Right hindlimb (tissue), 1 donor: ENCODE measurements around the gene RNPC3.
A peak's percentile ranks its signal among the peaks of the same experiment; 100 is the strongest.

ENCODE experiments used
- DNase-seq: peaks from one replicate; pipeline ENCODE4 v3.0.0-alpha.2; 2018

Gene RNPC3, protein sequence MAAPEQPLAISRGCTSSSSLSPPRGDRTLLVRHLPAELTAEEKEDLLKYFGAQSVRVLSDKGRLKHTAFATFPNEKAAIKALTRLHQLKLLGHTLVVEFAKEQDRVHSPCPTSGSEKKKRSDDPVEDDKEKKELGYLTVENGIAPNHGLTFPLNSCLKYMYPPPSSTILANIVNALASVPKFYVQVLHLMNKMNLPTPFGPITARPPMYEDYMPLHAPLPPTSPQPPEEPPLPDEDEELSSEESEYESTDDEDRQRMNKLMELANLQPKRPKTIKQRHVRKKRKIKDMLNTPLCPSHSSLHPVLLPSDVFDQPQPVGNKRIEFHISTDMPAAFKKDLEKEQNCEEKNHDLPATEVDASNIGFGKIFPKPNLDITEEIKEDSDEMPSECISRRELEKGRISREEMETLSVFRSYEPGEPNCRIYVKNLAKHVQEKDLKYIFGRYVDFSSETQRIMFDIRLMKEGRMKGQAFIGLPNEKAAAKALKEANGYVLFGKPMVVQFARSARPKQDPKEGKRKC

DNA sequence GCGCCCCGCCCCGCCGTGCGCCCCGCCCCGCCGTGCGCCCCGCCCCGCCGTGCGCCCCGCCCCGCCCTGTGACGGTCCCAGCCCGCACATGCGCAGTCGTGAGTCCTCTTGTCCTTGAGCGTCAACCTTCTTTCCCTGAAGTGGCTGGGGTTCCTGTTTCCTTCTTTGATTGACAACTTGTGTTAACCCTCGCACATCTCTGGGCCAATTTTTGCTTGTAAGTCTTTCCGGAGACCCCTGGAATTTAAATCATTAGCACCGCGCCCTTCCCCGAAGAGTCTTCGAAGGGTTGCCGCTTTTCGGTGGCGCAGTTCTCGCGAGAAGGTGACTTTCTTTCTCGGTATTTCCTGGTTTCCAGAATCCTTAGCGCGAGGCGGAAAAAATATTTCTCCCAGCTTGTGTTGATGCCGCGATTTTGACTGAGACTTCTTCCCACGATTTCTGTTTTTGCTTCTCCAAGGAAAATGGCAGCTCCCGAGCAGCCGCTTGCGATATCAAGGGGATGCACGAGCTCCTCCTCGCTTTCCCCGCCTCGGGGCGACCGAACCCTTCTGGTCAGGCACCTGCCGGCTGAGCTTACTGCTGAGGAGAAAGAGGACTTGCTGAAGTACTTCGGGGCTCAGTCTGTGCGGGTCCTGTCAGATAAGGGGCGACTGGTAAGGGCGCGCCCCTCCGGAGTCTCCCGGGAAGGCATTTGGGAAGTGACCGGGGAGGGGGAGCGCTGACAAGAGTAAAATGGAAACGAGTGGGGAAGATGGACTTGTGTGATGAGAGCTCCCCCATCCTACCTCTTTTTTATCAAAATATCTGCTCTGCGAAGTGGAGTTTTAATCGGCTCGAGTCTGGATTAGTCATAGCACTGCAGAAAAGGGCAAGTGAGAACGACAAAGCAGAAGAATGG is at the start of gene RNPC3:
Gene RNPC3 (plus strand): TSS at position 93 of the 901 bp plus-strand sequence. CDS start 372 bp downstream, at position 465.
- DNase-seq, result peak; percentile 93

DNA sequence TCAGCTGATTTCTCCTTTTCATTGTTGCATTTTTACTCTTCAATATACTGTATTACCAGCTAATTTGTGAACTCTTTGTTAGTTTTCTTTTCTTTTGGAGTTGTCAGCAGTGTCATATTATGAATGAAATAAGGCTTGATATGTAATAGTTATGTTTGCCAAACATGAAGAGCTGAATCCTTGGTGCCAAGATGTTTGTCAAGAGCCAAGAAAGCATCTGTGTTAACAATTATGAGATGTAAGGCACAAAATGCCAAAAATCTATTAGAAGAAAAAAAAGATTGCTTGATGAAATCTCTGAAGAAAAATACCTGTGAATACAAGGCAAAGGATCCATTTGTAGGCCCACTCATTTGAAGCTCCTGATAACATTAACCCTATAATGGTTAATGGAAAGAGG is 48.4 kb upstream of the RNPC3 start:
- no peak for DNase-seq

- DNase-seq, result no peak
Measured at GRCh38 chr1:103489935-103490334, 35.6 kb upstream of the RNPC3 start.

DNA sequence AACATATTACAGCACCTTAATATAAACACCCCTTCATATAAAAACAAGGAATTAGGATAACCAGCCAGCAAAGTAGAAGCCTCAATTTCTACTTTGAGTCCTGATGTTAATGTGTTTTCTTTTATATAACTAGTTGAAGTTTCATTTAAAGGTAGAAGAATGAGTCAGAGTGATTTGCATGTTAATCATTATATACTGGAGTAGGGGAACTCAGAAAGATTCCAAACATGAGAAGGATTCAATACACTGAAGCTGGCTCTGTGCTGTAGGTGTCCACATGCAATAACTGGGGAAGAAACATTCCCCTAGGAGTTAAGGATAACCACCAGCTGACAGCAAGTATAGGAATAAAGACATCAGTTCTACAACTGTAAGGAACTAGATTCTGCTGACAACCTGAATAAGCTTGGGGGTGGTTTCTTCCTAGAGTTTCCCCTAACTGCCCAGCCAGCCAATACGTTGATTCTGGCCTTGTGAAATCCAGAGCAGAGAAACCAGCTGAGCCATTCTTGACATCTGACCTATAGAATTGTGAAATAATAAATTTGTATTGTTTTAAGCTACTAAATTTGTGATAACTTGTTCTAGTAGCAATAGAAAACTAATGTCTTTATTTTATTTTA is 33.4 kb upstream of the RNPC3 start:
- no peak for DNase-seq

DNA sequence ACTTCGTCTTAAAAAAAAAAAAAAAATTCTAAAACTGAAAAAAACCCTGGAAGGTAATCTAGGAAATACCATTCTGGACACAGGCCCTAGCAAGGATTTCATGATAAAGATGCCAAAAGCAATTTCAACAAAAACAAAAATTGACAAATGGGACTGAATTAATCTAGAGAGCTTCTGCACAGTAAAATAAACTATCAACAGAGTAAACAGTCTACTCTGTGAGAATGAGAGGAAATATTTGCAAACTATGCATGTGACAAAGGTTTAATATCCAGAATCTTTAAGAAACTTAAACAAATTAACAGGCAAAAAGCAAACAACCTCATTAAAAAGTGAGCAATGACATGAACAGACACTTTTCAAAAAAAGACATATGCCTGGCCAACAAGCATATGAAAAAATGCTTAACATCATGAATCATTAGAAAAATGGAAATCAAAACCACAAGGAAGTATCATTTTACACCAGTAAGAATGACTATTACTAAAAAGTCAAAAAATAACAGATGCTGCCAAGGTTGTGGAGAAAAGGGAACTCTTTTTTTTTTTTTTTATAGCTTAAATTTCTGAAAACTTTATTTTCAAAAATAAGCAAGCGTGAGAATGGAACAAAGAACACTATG is 29.4 kb upstream of the RNPC3 start:
- DNase-seq, result no peak

DNA sequence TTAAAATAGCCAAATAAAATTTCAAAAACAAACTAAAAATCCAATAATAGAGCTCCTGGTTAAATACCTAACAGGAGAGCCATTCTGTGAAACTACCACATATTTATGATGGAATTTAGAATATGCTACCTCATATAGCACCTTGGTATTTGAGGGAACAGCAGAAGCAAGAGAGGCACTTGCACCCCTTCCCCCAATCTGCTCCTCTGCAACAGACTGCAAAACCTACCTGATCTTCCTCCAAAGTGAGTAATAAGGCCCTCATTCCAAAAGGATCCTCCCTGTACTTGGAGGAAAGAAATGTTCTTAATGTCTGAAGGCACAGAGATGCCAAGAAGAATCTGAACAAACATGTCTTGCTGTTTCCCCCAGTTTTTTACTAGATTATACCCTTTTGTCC is 28.1 kb upstream of the RNPC3 start:
- DNase-seq, result no peak

DNA sequence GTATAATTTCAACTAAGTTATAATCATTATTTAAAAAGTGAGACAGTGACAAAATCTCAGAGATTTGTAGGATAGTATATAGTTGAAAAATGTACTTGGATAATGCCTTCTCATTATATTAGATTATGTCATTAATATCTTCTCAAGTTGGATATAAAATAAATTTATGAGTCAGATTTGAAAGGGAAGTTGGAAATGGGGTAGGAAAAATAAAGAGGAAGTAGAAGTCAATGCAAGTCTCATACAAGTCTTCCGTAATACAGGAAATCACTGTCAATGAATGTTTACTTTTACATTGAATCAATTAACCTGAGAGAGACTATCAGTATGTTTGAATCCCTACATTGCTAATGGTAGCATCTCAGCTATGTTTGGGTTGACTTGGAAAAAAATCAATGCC is 16.2 kb upstream of the RNPC3 start:
- no peak for DNase-seq

DNA sequence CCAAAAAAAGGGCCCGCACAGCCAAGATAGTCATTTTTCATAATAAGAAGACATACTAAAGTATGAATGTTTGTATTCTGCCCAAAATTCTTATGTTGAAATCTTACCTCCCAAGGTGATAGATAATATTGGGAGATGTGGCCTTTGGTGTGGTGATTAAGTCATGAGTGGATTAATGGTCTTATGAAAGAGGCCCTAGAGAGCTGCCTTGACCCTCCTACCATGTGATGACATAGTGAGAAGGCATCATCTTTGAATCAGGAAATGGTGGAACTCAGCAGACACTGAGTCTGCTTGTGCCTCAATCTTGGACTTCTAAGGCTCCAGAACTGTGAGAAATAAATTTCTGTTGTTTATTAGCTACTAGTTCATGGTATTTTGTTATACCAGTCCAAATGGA is 11.8 kb upstream of the RNPC3 start:
- no peak for DNase-seq

GRCh38 chr1:103514920-103515503 is 10.5 kb upstream of the RNPC3 start:
- no peak for DNase-seq

- DNase-seq, result no peak
Measured at GRCh38 chr1:103516283-103516682, 9.2 kb upstream of the RNPC3 start.

DNA sequence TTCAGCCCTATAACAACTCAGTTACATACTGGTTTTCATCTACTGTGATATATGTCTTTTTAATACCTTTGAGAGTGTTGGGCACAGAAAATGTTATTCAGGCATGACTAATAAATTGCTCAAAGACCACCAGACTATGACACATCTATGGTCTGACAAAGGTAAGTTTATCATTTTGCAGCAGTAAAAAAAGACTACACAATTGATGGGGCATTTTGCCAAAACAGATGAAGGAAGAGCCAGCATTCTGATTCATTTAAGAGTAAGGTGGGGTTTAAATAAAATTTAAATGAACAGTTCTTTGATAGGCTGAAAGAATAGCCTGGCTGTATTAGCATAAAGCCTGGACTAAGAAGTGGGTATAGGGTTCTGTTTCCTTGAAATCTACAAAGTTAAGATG is 8.8 kb upstream of the RNPC3 start:
- no peak for DNase-seq

DNA sequence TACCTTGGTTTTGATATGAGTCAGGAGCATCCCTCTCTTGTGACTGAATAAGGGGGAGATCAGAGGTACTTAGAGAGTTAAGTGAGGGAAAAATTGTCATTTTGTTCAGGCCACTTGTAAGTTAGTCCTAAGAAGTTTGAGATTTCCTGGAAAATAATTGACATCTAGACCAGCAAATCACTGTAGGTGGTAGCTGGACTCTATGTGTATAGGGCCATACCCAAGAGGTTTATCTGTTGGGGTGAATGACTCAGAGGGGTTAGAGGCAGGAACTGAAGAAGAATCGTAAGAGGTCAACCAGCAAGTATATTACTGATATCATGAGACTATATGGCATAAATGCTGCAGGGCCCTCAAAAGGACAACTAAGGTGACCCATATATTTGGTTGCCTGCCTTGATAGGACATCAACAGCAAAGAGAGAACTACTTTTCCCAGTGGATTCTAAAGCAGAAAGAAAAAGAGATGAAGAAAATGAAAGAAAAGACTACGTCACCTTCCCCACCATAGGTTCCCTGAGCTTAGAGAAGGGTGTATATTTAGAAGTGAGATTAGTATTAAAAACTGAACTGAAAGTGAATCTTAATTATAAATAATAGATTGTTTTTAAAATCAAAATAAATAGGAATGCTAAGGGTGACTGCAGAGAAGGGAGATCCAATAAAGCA is 8.0 kb upstream of the RNPC3 start:
- DNase-seq, result no peak

GRCh38 chr1:103520822-103521221 is 4.7 kb upstream of the RNPC3 start:
- no peak for DNase-seq

DNA sequence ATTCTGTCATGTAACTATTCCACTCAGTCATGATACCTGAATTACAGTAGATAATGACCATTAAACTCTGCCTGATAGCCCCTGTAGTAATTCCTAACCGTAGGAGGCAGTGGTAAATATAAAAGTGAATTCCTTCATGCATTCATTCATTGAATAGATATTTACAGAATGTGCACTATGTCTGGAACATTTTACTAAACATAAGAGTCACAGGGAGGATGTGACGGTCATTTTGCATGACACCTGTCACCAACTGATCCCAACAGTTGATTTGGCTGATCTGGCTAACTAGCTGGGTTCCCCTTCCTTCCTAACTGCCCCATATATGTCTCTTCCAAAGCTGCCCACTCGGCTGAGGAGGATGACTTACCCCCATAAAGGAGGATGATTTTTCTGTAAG is 2.2 kb upstream of the RNPC3 start:
- no peak for DNase-seq

DNA sequence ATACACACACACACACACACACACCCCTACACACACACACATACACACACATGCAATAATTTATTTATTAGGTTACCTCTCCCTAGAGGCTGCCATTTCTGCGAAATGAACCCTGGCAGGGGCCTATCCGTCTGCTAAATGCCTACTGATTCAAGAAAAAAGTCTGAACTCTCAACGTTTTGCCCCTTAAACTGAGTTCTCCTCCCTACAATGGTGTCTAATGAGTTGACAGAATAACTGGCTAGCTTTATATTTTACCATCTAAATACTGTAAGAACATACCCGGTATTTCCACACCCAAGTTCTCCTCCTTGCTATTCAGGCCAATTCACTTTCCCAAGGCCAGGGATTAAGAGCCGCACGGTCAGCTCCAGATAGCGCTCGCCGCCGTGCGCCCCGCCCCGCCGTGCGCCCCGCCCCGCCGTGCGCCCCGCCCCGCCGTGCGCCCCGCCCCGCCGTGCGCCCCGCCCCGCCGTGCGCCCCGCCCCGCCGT is 339 bp upstream of the RNPC3 start:
- DNase-seq, result peak; percentile 27

GRCh38 chr1:103527331-103527730 is 1.8 kb downstream of the RNPC3 start:
- DNase-seq, result no peak

- no peak for DNase-seq
Measured at GRCh38 chr1:103529746-103530145, 4.2 kb downstream of the RNPC3 start.

DNA sequence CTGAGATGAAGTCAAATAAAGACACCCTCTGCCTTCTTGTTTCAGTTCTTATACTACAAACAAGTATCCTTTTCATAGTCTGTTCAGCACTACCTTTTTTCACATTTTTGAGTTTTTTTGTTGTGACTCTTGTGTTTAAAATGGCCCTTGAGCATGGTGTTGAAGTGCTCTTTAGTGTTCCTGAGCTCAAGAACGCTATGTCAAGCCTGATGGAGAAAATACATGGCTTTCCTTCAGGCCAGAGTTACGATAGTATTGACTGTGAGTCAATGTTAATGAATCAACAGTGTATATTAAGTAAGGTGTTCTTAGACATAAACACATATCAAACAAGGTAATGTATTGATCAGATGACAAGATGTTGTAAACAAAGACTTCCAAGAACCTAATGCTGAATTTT is 12.7 kb downstream of the RNPC3 start:
- no peak for DNase-seq

DNA sequence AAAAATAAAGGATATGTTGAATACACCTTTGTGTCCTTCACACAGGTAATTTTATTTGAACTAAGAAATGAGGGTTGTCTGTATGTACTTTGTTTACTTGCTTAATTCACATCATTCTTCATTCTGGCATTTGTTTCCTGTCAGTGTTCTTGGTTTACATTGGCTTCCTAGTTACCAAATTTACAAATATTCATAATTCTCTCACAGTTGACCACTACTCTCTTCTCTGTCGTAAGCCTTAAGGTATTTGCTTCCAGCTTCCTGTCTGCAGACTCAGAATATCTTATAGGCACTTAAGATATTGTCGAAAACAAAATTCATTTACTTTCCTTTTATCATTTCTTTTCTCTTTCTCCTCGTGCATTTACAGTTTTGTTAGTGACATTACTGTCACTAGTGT is 15.9 kb downstream of the RNPC3 start:
- DNase-seq, result no peak

- DNase-seq, result no peak
Measured at GRCh38 chr1:103546496-103546895, 21.0 kb downstream of the RNPC3 start.

DNA sequence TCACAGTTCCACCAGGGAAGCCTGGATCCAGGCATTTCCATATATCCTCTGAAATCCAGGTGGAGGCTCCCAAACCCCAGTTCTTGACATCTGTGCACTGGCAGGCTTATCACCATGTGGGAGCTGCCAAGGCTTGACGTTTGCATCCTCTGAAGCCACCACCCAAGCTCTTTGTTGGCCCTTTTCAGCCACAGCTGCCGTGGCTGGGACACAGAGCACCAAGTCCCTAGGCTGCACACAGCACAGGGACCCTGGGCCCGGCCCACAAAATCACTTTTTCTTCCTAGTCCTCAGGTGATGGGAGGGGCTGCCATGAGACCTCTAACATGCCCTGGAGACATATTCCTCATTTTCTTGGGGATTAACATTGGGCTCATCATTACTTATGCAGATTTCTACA is 22.3 kb downstream of the RNPC3 start:
- DNase-seq, result no peak

- no peak for DNase-seq
Measured at GRCh38 chr1:103560427-103560826, 34.9 kb downstream of the RNPC3 start.
